ENCODE measurements around the gene SLC39A6. TPM values are rescaled to one million over a fixed set of nuclear protein-coding genes. Genes with fewer than 3 reads are reported as not detected.

SLC39A6 gene
- total RNA-seq, 1 experiment from 2014 or later = 70.5 TPM

- Histone ChIP-seq H3K9me3 (ENCODE audit: control insufficient read depth in 1 of 2, insufficient read depth in 1 of 2, low read depth in 1 of 2, low read length in 2 of 2) (no peaks in the 10 kb centered on the region), H3K4me3 (replicated peaks in 1 of 2; ENCODE audit: low read depth in 1 of 2, low read length in 2 of 2) (no peak overlapping the region), H3K4me1 (ENCODE audit: control insufficient read depth in 1 of 2, insufficient read depth in 2 of 2, low read length in 2 of 2) (no peaks in the 10 kb centered on the region), H2AFZ (ENCODE audit: low read depth, low read length, poor library complexity, severe bottlenecking) (no peak overlapping the region), H3K27ac (ENCODE audit: low read depth, low read length) (no peak overlapping the region), H3K9me2 (ENCODE audit: insufficient read depth) (no peaks in the 10 kb centered on the region), H3K4me2 (ENCODE audit: low read length) (no peak overlapping the region), H3K36me3 (ENCODE audit: control insufficient read depth in 1 of 2, insufficient read depth in 2 of 2, low read length in 2 of 2) (peaks cover 65% of the 10 kb centered on the region in 2 experiments), H4K20me1 (ENCODE audit: insufficient read depth) (no peaks in the 10 kb centered on the region), H3K79me2 (ENCODE audit: insufficient read depth, low read length) (peaks cover 20% of the 10 kb centered on the region), H3K27me3 (ENCODE audit: insufficient read depth, low read length) (no peaks in the 10 kb centered on the region), H3K9ac (ENCODE audit: low read length) (no peak overlapping the region)
- ChIA-PET POLR2A (no interaction called here), CTCF (no interaction called here), RAD21 (ENCODE audit: low non-redundant PET in 1 of 2, low total read pairs in 2 of 2, uncharacterized antibody in 2 of 2, unreplicated experiment in 2 of 2) (no interaction called here)
- no TSS peak for BruUV-seq (replicated peaks)
- TF ChIP-seq POLR2AphosphoS5 (IDR thresholded peaks at IDR 0.05; ENCODE audit: low read depth, low read length) = no peak
- no peak for TF ChIP-seq SIN3A (IDR thresholded peaks at IDR 0.05; ENCODE audit: low read depth)
- no peak for TF ChIP-seq EZH2 (IDR thresholded peaks at IDR 0.05)
- DNase-seq (ENCODE audit: low read depth, low spot score) (no peak), ATAC-seq (no peak)
- intact Hi-C loops (cut with micrococcal nuclease) = no loop called here
Measured at GRCh38 chr18:36158266-36158867, 29.2 kb upstream of the SLC39A6 start.

DNA sequence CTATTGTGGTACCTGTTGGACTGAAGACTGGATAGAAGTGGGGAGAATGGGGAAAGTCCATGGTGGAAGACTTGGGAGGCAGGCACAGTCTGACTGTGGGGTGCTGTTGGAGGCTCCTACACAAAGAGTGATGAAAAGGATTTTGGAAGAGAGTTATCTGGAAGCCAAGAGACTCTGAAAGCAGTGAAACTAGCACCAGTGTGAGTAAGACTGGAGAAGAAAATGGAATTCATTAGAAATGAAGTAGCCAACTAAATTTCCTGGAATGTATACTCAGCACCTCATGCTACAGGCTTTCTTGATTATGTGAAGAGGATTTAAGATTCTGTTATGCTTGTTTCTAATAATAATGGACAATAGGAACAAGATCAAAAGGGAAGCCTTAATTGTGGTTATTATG lies 28.3 kb upstream of the SLC39A6 start:
- intact Hi-C loops (cut with micrococcal nuclease) = no loop called here
- Histone ChIP-seq H3K27me3 (ENCODE audit: insufficient read depth, low read length) (no peaks in the 10 kb centered on the region), H3K79me2 (ENCODE audit: insufficient read depth, low read length) (peaks cover 12% of the 10 kb centered on the region), H3K9ac (ENCODE audit: low read length) (no peak overlapping the region), H3K4me2 (ENCODE audit: low read length) (no peak overlapping the region), H3K36me3 (ENCODE audit: control insufficient read depth in 1 of 2, insufficient read depth in 2 of 2, low read length in 2 of 2) (peaks cover 64 to 69% of the 10 kb centered on the region in 2 experiments), H4K20me1 (ENCODE audit: insufficient read depth) (no peaks in the 10 kb centered on the region), H2AFZ (ENCODE audit: low read depth, low read length, poor library complexity, severe bottlenecking) (no peak overlapping the region), H3K9me2 (ENCODE audit: insufficient read depth) (no peaks in the 10 kb centered on the region), H3K4me3 (replicated peaks in 1 of 2; ENCODE audit: low read depth in 1 of 2, low read length in 2 of 2) (no peak overlapping the region), H3K9me3 (ENCODE audit: control insufficient read depth in 1 of 2, insufficient read depth in 1 of 2, low read depth in 1 of 2, low read length in 2 of 2) (no peaks in the 10 kb centered on the region), H3K27ac (ENCODE audit: low read depth, low read length) (no peak overlapping the region), H3K4me1 (ENCODE audit: control insufficient read depth in 1 of 2, insufficient read depth in 2 of 2, low read length in 2 of 2) (no peaks in the 10 kb centered on the region)
- RAD21 ChIA-PET (ENCODE audit: low non-redundant PET in 1 of 2, low total read pairs in 2 of 2, uncharacterized antibody in 2 of 2, unreplicated experiment in 2 of 2) = no interaction called here
- no peak for TF ChIP-seq RAD21 (IDR thresholded peaks at IDR 0.05; ENCODE audit: low read depth)
- no peak for TF ChIP-seq POLR2AphosphoS5 (IDR thresholded peaks at IDR 0.05; ENCODE audit: low read depth, low read length)
- no peak for TF ChIP-seq SP1 (IDR thresholded peaks at IDR 0.05; ENCODE audit: low read depth)
- TF ChIP-seq, protein P1, sequence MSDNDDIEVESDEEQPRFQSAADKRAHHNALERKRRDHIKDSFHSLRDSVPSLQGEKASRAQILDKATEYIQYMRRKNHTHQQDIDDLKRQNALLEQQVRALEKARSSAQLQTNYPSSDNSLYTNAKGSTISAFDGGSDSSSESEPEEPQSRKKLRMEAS (IDR thresholded peaks at IDR 0.05) = no peak
- no peak for TF ChIP-seq ATF3 (IDR thresholded peaks at IDR 0.05)
- TF ChIP-seq CBX3 (IDR thresholded peaks at IDR 0.05; ENCODE audit: low read depth) = no peak
- TF ChIP-seq EGR1 (IDR thresholded peaks at IDR 0.05; ENCODE audit: low read depth) = no peak
- no peak for TF ChIP-seq EZH2 (IDR thresholded peaks at IDR 0.05)
- TF ChIP-seq REST (IDR thresholded peaks at IDR 0.05; ENCODE audit: low read depth) = no peak
- TF ChIP-seq EZH2phosphoT487 (IDR thresholded peaks at IDR 0.05; ENCODE audit: borderline replicate concordance) = no peak
- no peak for TF ChIP-seq TCF7L2 (IDR thresholded peaks at IDR 0.05; ENCODE audit: borderline replicate concordance, extremely low read depth, insufficient read depth, insufficient read length)
- DNase-seq (ENCODE audit: low read depth, low spot score) = no peak
- POLR2A ChIA-PET = no interaction called here
- BruUV-seq (replicated peaks) = no TSS peak
- no peak for ATAC-seq
- CTCF ChIA-PET = no interaction called here

Measured in HCT116 (cell line).